Prostate gland (tissue), 2 donors: Measurements from ENCODE around the gene TPST1.

ENCODE experiments used
- POLR2A ChIP-seq: fragments of 450-650 bp; IDR thresholded peaks from one replicate; pipeline ENCODE4 v1.6.1; 2016; ENCODE audit warnings: antibody characterized with exemption, mild to moderate bottlenecking
- POLR2AphosphoS5 ChIP-seq: sonication (generic); formaldehyde crosslinking; IDR thresholded peaks from one replicate; pipeline ENCODE4 v1.6.1; 2017; ENCODE audit warnings: antibody characterized with exemption
- TF ChIP-seq, protein P1 (sequence below), 4 experiments: fragments of 200-600 bp in 2 of 4; fragments of 450-650 bp in 2 of 4; sonication (generic) in 2 of 4; IDR thresholded peaks; 1 replicate in 3 of 4; 2 replicates in 1 of 4; pipeline ENCODE4 v1.5.1; 2016 to 2019; ENCODE audit warnings: antibody characterized with exemption in 4 of 4, mild to moderate bottlenecking in 2 of 4, moderate library complexity in 2 of 4

DNA sequence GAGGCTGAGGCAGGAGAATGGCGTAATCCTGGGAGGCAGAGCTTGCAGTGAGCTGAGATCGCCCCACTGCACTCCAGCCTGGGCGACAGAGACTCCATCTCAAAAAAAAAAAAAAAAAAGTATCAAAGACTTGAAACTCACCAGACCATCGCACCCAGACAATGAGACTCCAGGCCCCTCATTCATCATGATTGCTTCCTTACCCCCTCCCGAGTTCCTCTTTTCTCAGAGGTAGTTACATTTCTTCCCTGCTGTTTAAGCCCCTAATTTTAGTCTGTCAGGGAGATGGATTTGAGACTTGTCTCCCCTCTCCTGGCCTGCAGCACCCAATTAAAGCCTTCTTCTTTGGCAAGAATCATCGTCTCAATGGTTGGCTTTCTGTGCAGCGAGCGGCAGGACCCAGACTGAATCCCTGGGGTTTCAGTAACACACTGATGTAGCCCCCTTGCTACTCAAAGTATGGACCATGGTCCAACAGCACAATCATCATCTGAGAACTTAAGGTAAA lies 19.4 kb upstream of the TPST1 start:
- TF ChIP-seq, protein P1, sequence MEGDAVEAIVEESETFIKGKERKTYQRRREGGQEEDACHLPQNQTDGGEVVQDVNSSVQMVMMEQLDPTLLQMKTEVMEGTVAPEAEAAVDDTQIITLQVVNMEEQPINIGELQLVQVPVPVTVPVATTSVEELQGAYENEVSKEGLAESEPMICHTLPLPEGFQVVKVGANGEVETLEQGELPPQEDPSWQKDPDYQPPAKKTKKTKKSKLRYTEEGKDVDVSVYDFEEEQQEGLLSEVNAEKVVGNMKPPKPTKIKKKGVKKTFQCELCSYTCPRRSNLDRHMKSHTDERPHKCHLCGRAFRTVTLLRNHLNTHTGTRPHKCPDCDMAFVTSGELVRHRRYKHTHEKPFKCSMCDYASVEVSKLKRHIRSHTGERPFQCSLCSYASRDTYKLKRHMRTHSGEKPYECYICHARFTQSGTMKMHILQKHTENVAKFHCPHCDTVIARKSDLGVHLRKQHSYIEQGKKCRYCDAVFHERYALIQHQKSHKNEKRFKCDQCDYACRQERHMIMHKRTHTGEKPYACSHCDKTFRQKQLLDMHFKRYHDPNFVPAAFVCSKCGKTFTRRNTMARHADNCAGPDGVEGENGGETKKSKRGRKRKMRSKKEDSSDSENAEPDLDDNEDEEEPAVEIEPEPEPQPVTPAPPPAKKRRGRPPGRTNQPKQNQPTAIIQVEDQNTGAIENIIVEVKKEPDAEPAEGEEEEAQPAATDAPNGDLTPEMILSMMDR (IDR thresholded peaks at IDR 0.05) = no peak
- TF ChIP-seq POLR2AphosphoS5 = no peak
- TF ChIP-seq POLR2A = no peak
